Stimulated activated naive B cell treated with anti-CD40 and anti-IgM and Interleukin-4, amounts not matched to agents 10 μg/mL and 1 μg/mL and 100 μg/mL, for 72 hours (primary cell): ENCODE results near the gene RTP1.
"Not testable (repeated sequence)": the region's sequence is repeated elsewhere in the genome, so short reads cannot be mapped to it uniquely, and the experiment has no call there.

ENCODE experiments used
- ATAC-seq, 2 donors: fragments of 150-1000 bp; cut with Tn5 transposase; replicated peaks; 2 replicates each; pipeline ENCODE4 v1.10.0; 2021; ENCODE audit warnings: moderate library complexity in 1 of 2
- DNase-seq: peaks from one replicate; pipeline ENCODE4 v3.0.0; 2021
- H3K27ac Mint-ChIP-seq: one replicate; pipeline ENCODE4 v1.8.0; 2022; ENCODE audit warnings: mild to moderate bottlenecking, mixed read lengths
- H3K27me3 Mint-ChIP-seq, 2 donors: one replicate each; pipeline ENCODE4 v1.8.0; 2022; ENCODE audit warnings: mixed read lengths in 2 of 2
- H3K36me3 Mint-ChIP-seq, 2 donors: one replicate each; pipeline ENCODE4 v1.8.0; 2022; ENCODE audit warnings: mixed read lengths in 2 of 2, mild to moderate bottlenecking in 1 of 2
- H3K4me1 Mint-ChIP-seq, 2 donors: one replicate each; pipeline ENCODE4 v1.8.0; 2022; ENCODE audit warnings: mixed read lengths in 2 of 2, mild to moderate bottlenecking in 1 of 2
- H3K4me3 Mint-ChIP-seq, 2 donors: one replicate each; pipeline ENCODE4 v1.8.0; 2022; ENCODE audit warnings: mild to moderate bottlenecking in 2 of 2, mixed read lengths in 2 of 2, moderate library complexity in 1 of 2
- H3K9me3 Mint-ChIP-seq, 2 donors: one replicate each; pipeline ENCODE4 v1.8.0; 2022; ENCODE audit warnings: mixed read lengths in 2 of 2, mild to moderate bottlenecking in 1 of 2

Gene RTP1

DNA sequence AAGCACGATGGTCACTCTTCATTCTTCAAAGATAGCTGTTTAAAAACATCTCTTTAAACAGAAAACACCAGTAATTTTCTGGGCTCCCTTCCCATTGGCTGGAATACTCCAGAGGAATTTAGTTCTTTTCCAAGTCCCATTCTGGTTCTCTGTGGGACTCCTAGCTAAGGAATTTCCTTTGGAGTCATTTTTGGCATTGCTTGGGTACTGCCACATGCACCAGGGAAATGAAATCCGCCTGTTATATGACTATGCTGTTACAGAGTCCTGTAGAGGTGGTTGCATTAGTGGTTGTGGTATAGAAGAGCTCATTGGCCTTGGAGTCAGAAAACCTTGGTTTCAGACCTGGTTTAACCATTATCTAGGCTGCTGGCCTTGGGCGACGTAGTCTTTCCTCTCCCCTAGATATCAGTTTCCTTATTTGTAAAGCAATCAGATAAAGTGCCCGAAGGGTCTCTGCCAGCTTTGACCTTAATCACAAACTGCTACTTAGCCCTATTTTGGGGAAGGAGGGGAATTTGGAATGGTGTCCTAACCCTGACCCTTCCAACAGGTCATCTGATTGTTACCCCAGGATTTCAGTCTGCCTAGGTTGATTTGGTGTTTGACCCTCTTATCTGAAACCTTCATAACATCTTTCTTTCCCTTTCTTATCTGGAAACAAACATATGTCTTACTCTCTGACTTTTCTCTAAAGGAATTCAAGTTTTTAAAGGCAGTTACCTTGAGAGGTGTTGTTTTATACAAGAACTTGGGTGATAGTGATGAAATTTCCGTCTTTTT lies 13.4 kb downstream of the RTP1 start:
- H3K27ac Mint-ChIP-seq, result no peak overlapping the region
- ATAC-seq, result no peak
- peaks cover 21 to 35% of the 10 kb centered on the region in 2 donors for H3K27me3 Mint-ChIP-seq
- no peak overlapping the region for H3K4me3 Mint-ChIP-seq
- H3K4me1 Mint-ChIP-seq, result no peaks in the 10 kb centered on the region
- no peak for DNase-seq
- H3K36me3 Mint-ChIP-seq, result peaks cover 0 to 3% of the 10 kb centered on the region in 2 donors
- peaks cover 0 to 9% of the 10 kb centered on the region in 2 donors for H3K9me3 Mint-ChIP-seq

DNA sequence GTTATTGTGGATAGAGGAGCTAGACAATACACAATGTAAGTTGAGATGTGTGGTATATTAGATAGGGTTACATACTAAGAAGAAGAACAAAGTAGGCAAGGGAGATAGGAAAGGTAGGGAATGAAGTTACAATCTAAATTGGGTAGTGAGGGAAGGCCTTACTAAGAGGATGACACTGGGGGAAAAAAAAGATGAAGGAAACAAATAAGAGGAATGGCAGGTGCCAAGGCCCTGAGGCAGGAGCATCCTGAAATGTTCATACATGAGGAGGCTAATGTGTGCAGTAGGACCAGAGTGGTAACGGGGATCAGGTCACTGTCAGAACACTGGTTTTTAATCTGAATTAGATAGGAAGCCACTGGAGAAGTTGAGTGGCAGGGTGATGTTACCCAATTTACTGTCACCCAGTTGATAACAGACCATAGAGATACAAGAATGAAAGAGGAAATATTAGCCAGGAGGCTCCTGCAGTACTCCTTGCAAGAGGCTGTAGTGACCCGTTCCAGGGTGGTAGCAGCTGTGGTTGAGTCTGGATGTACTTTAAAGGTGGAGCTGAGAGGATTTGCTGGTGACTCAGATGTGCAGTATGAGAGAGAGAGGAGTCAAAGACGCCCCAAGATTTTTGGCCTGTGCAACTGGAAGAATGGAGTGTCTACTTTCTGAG lies 14.4 kb downstream of the RTP1 start:
- no peak for ATAC-seq
- no peak for DNase-seq
- H3K4me3 Mint-ChIP-seq, result no peak overlapping the region
- H3K9me3 Mint-ChIP-seq, result peaks cover 0 to 8% of the 10 kb centered on the region in 2 donors
- peaks cover 0 to 3% of the 10 kb centered on the region in 2 donors for H3K36me3 Mint-ChIP-seq
- H3K4me1 Mint-ChIP-seq, result no peaks in the 10 kb centered on the region
- H3K27me3 Mint-ChIP-seq, result peaks cover 20 to 30% of the 10 kb centered on the region in 2 donors
- H3K27ac Mint-ChIP-seq, result no peak overlapping the region

DNA sequence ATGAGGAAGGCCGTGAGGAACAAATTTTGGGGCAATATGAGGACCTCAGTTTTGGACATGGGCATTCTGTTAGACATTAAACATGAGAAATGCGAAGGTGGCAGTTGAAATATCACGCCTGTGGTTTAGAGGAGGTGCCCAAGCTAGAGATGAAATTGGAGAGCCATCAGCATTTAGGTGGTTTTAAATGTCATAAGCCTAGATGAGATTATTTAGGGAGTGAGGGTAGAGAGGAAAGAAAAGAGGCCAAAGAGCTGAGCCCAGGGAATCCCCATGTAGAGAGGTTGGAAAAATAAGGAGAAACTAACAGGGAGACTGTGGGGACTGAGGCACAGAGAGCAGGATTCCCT lies 14.9 kb downstream of the RTP1 start:
- Mint-ChIP-seq H3K36me3 (peaks cover 0 to 3% of the 10 kb centered on the region in 2 donors), H3K27me3 (peaks cover 17 to 25% of the 10 kb centered on the region in 2 donors), H3K4me1 (no peaks in the 10 kb centered on the region), H3K27ac (no peak overlapping the region), H3K4me3 (no peak overlapping the region), H3K9me3 (peaks cover 0 to 5% of the 10 kb centered on the region in 2 donors)
- DNase-seq (no peak), ATAC-seq (no peak)

DNA sequence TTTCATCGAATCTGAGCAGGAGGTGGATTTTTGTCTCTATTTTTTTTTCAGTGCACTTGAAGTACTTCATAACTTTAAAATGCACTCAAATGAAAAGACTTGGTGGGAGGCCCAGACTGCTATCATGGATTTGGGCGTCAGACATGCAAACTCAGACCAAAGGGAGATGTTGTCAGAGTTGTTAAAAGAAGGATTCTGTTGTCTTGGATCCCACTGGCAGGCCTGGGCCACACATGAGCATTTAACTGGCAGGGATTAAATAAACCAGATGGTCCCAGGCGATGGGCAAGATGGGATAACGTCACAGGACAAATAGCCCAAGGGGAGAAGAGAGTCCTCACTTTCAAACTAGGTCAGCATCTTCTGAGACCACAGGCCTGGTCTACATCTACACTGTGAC lies 15.4 kb downstream of the RTP1 start:
- Mint-ChIP-seq H3K27me3 (peaks cover 15 to 20% of the 10 kb centered on the region in 2 donors), H3K36me3 (peaks cover 0 to under 1% of the 10 kb centered on the region in 2 donors), H3K9me3 (peaks cover 0 to 2% of the 10 kb centered on the region in 2 donors), H3K27ac (no peak overlapping the region), H3K4me3 (no peak overlapping the region), H3K4me1 (no peaks in the 10 kb centered on the region)
- no peak for DNase-seq
- ATAC-seq, result no peak

DNA sequence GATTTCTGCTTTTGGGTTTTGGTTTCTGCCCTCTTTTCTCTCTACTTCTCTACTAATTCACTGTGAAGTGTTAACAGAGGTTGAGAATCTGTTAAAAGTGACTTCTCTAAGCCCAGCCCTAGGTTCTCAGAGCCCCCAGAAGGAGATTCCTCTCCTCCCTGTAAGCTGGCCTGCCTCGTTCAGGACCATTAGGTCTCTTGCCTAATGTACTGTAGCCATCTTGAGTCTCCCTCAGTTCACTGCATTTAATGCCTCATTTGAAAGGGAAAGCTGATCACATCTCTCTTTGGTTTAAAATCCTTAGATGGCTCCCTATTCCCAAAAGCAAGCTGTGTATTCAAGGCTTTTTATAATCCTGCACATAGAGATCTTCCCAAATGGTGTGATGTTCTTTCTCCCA lies 16.3 kb downstream of the RTP1 start:
- H3K36me3 Mint-ChIP-seq, result no peaks in the 10 kb centered on the region
- no peak overlapping the region for H3K27ac Mint-ChIP-seq
- H3K9me3 Mint-ChIP-seq, result no peaks in the 10 kb centered on the region
- DNase-seq, result no peak
- no peak for ATAC-seq
- no peak overlapping the region for H3K4me3 Mint-ChIP-seq
- no peaks in the 10 kb centered on the region for H3K4me1 Mint-ChIP-seq
- H3K27me3 Mint-ChIP-seq, result peaks cover 16 to 19% of the 10 kb centered on the region in 2 donors

DNA sequence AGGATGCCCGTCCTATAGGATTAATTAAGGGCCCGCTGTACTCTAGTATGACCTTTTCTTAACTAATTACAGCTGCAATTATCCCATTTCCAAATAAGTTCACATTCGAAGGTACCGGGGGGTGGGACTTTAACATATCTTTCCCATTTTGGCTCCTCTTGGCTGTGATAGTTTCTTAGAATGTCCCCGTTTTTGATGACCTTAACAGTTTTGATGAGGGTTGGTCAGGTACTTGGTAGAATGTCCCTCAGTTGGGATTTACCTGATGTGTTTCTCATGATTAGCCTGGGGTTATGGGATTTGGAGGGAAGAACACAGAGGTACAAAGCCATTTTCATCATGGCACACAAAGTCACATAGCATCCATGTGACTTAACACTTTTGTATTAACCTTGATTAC lies 18.2 kb downstream of the RTP1 start:
- no peak for DNase-seq
- Mint-ChIP-seq H3K4me3 (no peak overlapping the region), H3K4me1 (no peaks in the 10 kb centered on the region), H3K9me3 (no peaks in the 10 kb centered on the region), H3K36me3 (no peaks in the 10 kb centered on the region), H3K27ac (no peak overlapping the region), H3K27me3 (peaks cover 18 to 20% of the 10 kb centered on the region in 2 donors)
- no peak for ATAC-seq

DNA sequence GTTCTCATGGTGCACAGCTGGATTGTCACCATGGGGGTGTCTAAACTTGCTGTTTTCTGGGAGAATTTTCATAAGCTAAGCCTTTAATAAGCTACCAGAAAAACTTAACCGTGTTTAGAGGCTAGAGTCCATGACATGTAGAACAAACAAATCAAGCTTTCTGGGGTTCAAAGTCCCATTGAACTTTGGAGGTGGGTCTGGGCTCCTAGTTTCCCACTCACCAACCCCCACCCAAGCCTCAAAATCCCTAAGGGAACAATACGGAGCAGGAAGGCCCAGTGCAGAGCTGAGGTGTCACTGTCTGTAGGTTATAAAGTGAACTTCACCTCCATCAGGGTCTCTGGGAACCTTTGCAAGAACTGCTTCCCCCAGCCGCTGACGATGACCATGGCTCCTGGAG lies 25.5 kb downstream of the RTP1 start:
- no peak for DNase-seq
- H3K27ac Mint-ChIP-seq, result no peak overlapping the region
- H3K9me3 Mint-ChIP-seq, result no peaks in the 10 kb centered on the region
- H3K4me1 Mint-ChIP-seq, result no peaks in the 10 kb centered on the region
- no peaks in the 10 kb centered on the region for H3K36me3 Mint-ChIP-seq
- ATAC-seq, result no peak
- peaks cover 25 to 36% of the 10 kb centered on the region in 2 donors for H3K27me3 Mint-ChIP-seq
- H3K4me3 Mint-ChIP-seq, result no peak overlapping the region

DNA sequence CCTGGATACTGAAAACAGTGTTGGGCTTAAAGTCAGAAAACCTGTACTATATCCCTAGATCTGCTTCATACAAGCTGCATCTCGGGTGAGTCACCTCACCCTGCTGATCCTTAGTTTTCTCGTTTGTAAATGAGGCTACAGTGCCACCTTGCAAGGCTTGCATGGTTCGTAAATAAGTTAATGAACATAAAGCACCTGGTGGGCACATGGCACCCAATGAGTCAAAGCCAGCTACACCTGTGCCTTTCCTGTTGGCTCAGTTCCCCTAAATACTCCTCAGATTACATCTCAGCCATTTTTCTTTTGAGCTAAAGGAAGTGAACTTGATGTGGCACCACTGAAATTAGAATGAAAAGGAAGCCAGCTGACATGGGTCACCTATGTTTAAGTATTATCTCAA lies 26.5 kb downstream of the RTP1 start:
- Mint-ChIP-seq H3K27ac (no peak overlapping the region), H3K36me3 (no peaks in the 10 kb centered on the region), H3K9me3 (no peaks in the 10 kb centered on the region), H3K4me1 (no peaks in the 10 kb centered on the region), H3K4me3 (no peak overlapping the region), H3K27me3 (peaks cover 23 to 38% of the 10 kb centered on the region in 2 donors)
- ATAC-seq, result peak; percentile 48 to 66
- no peak for DNase-seq

DNA sequence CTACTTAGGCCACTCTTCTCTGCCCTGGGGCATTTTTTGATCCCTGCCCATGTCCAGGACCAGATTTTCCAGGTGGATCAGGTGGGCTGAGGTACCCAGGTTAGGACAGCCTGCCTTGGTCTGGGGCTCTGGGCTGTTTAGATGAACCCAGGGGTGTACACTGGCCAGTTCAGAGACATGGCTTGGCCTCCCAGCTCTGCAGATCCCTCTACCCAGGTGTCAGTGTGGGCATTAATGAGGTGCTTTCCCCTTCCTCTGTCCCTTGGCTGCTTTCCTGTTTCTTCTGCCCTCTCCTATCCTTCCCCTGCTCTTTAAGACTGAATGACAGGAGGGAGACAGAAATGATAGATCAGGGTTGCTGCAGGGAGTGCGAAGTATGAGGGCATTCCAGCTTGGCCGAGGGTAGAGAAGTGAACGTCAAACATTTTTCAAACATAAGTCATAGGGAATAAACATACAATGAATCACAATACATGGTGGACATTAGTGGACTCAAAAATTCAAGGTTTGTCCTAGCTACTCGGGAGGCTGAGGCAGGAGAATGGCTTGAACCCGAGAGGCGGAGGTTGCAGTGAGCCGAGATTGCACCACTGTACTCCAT lies 30.5 kb downstream of the RTP1 start:
- no peak overlapping the region for H3K4me3 Mint-ChIP-seq

DNA sequence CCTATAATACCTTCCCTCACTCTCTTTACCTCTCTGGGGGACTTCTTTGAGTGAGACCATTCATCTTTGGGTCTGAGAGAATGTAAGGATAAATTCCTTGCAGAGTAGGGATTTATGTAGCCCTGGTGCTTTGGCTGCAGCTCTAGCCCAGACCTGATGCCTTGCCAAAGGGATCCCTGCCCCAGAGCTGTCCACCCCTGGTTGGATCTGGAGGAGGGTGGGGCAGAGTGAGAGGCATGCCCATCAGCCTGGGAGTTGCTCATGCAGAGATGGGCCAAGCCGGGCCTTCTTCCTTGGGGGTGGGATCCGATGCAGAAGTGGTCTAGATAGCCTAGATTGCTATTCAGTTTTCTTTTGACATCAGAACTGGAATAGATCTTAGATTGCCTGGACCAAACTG lies 31.5 kb downstream of the RTP1 start:
- Mint-ChIP-seq H3K4me3 (no peak overlapping the region), H3K9me3 (no peaks in the 10 kb centered on the region), H3K27ac (no peak overlapping the region), H3K27me3 (peaks cover 21 to 24% of the 10 kb centered on the region in 2 donors), H3K4me1 (no peaks in the 10 kb centered on the region), H3K36me3 (no peaks in the 10 kb centered on the region)
- DNase-seq, result no peak
- ATAC-seq, result no peak

More for the DNA sequence above, 30.5 kb downstream of the RTP1 start:
- H3K4me1 Mint-ChIP-seq, result no peaks in the 10 kb centered on the region
- peaks cover 17 to 29% of the 10 kb centered on the region in 2 donors for H3K27me3 Mint-ChIP-seq
- no peaks in the 10 kb centered on the region for H3K9me3 Mint-ChIP-seq
- no peaks in the 10 kb centered on the region for H3K36me3 Mint-ChIP-seq
- ATAC-seq, result no peak
- no peak for DNase-seq
- H3K27ac Mint-ChIP-seq, result no peak overlapping the region

DNA sequence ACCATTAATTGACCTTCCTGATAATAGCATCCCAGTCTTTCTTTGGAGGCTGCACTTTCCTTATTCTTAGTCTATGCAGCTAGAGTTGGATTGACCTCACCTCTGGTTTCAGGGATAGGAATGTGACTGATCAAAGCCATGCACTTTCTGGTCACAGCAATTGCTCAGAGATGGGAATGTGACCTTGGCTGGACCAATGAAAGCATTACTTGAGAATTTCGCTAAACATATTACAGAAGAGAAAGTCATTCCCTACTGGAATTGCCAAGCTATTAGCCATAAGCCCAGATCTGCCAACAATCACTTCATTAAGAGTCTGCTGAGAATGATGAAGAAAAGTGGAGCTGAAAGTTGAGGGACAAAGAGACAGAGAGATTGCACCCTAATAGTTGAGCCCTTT lies 32.7 kb downstream of the RTP1 start:
- no peak overlapping the region for H3K4me3 Mint-ChIP-seq
- no peaks in the 10 kb centered on the region for H3K36me3 Mint-ChIP-seq
- no peak overlapping the region for H3K27ac Mint-ChIP-seq
- peaks cover 21% of the 10 kb centered on the region in 2 donors for H3K27me3 Mint-ChIP-seq
- no peaks in the 10 kb centered on the region for H3K9me3 Mint-ChIP-seq
- ATAC-seq (no peak), DNase-seq (no peak)
- no peaks in the 10 kb centered on the region for H3K4me1 Mint-ChIP-seq

DNA sequence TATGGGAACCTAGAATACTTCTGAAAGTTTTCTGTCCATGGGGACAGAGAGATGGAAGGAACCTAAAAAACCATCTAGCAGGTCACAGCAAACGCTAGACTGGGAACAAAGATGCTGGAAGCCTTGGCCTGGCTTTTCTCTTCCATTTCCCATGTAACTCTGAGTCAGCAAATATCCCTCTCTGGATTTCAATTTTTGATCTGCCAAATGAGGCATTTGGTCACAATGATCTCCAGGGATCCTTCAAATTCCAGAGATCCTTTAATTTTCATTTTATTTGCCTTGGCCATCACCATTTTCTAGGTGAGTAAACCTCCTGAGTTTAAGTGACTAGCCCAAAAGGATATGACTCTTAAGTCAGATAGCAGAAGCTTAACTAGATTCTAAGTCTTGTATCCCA lies 39.7 kb downstream of the RTP1 start:
- ATAC-seq, result no peak
- H3K27ac Mint-ChIP-seq, result no peak overlapping the region

DNA sequence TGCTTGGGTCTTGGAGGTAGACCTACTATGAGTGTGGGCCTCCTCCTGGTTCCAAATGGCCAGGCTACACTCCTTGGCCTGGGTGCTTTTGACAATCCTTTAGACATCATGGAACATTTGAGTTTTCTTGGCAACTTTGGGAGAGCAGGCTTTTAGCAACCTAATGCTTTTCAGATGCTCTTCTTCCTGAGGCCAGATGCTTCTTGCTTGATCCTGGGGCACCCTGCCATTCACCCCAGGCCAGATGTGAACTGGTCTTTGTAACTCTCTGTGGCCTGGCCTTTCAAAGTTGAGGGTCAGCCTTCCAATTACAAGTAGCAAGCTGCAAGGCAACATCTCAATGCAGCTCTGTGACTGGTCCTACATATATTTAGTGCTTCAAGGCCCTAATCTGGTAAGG lies 40.5 kb downstream of the RTP1 start:
- Mint-ChIP-seq H3K9me3 (peaks cover 4 to 5% of the 10 kb centered on the region in 2 donors), H3K36me3 (no peaks in the 10 kb centered on the region), H3K27ac (no peak overlapping the region), H3K4me3 (no peak overlapping the region), H3K27me3 (peaks cover 0 to 4% of the 10 kb centered on the region in 2 donors), H3K4me1 (no peaks in the 10 kb centered on the region)
- no peak for DNase-seq
- no peak for ATAC-seq

More for the DNA sequence above, 39.7 kb downstream of the RTP1 start:
- DNase-seq, result no peak
- H3K4me1 Mint-ChIP-seq, result no peaks in the 10 kb centered on the region
- no peaks in the 10 kb centered on the region for H3K36me3 Mint-ChIP-seq
- H3K27me3 Mint-ChIP-seq, result peaks cover 0 to 4% of the 10 kb centered on the region in 2 donors
- H3K4me3 Mint-ChIP-seq, result no peak overlapping the region
- peaks cover 4 to 5% of the 10 kb centered on the region in 2 donors for H3K9me3 Mint-ChIP-seq

DNA sequence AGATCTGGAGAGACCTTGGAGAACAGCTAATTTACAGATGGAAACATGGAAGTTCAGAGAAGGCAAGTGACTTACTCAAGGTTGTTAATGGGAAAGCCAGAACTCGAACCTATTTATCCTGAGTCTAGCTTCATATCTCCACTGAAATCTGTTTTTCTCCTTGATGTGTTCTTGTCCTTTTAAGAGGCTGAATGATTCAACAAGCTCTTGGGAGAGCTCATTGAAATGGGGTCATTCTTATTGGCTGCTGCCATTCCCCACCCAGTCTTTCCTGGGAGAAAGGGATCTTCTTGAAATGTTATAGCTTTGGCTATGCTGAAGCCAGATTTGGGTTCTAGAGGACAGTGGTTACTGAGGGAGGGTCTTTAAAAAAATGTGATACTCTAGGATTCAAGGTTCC lies 41.0 kb downstream of the RTP1 start:
- peaks cover 0 to 4% of the 10 kb centered on the region in 2 donors for H3K27me3 Mint-ChIP-seq
- ATAC-seq (no peak), DNase-seq (no peak)
- no peaks in the 10 kb centered on the region for H3K4me1 Mint-ChIP-seq
- H3K27ac Mint-ChIP-seq, result no peak overlapping the region
- no peak overlapping the region for H3K4me3 Mint-ChIP-seq
- peaks cover 4 to 5% of the 10 kb centered on the region in 2 donors for H3K9me3 Mint-ChIP-seq
- H3K36me3 Mint-ChIP-seq, result no peaks in the 10 kb centered on the region

DNA sequence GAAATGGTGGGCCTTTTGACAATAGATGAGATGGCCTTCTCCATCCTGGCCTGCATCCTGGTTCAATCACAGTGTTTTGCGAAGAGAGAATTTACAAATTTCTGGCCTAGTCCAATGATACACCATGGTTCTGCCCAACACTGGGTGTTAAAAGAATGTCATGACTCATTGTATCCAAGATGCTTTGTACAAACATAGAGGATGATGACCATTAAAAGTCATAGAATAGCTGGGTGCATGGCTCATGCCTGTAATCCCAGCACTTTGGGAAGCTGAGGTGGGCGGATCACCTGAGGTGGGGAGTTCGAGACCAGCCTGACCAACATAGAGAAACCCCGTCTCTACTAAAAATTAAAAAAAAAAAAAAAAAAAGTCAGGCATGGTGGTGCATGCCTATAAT lies 41.5 kb downstream of the RTP1 start:
- not testable (repeated sequence) for H3K9me3 Mint-ChIP-seq, H3K27me3 Mint-ChIP-seq, H3K4me3 Mint-ChIP-seq, H3K27ac Mint-ChIP-seq, H3K4me1 Mint-ChIP-seq, H3K36me3 Mint-ChIP-seq, ATAC-seq, DNase-seq
